Measurements from ENCODE around the gene ZNF768. TPM values are rescaled to one million over a fixed set of nuclear protein-coding genes. Genes with fewer than 3 reads are reported as not detected.

Gene ZNF768
- total and polyA plus RNA-seq, 2 of the 13 experiments (the other 11 are each of a cell fraction or from before 2014, with no cell fraction given): 26.7 to 34.4 TPM

DNA sequence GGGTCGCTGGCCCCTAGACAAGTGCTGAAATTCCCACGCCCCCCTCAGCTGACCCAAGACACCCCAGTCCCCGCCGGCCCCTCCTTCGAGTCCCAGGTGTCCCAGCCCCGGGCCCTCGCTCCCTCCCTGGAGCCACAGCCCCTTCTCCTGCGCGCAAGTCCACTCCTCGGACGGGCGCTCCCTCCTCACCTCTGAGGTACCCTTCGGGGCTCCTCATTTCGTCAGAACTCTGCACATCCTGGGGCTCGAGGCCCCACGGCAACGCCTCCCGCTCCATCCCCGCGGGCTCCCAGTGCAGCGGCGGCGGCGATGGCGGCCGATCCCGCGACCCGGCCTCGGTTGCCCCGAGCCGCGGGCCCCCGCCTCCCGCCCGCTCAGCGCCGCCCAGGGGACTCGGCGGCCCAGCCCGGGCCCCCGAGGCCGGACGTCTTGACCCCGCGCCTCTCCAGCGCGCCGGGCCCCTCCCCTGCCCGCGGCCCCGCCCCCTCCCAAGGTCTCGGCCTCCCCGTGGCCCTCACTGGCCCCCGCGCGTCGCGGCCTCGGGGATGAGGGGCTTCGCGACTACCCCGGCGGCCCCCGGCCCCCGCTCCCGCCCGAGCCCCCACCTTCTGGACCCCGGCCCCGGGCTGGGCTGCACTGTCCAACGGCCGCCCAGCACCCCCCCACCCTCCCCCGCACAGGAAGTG lies at the start of gene ZNF768 (continued):
- no peak for TF ChIP-seq ZSCAN5A (CRISPR knock-in tag; IDR thresholded peaks at IDR 0.05; ENCODE audit: borderline replicate concordance)
- no peak for TF ChIP-seq ZNF883 (CRISPR knock-in tag; IDR thresholded peaks at IDR 0.05; ENCODE audit: not compliant biosample characterization)
- TF ChIP-seq AGO2 (optimal IDR thresholded peaks at IDR 0.05; ENCODE audit: low read depth, low read length): peak; percentile 75
- TF ChIP-seq, protein P1, sequence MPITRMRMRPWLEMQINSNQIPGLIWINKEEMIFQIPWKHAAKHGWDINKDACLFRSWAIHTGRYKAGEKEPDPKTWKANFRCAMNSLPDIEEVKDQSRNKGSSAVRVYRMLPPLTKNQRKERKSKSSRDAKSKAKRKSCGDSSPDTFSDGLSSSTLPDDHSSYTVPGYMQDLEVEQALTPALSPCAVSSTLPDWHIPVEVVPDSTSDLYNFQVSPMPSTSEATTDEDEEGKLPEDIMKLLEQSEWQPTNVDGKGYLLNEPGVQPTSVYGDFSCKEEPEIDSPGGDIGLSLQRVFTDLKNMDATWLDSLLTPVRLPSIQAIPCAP (CRISPR knock-in tag; IDR thresholded peaks at IDR 0.05; ENCODE audit: low read depth): no peak
- TF ChIP-seq SMAD1 (CRISPR knock-in tag; IDR thresholded peaks at IDR 0.05; ENCODE audit: borderline replicate concordance, low read depth): no peak
- no peak for TF ChIP-seq RBM22 (optimal IDR thresholded peaks at IDR 0.05; ENCODE audit: low read length)
- TF ChIP-seq SRSF9 (IDR thresholded peaks at IDR 0.05; ENCODE audit: borderline replicate concordance, insufficient read depth, low read depth, low read length, poor library complexity, severe bottlenecking): no peak
- TF ChIP-seq, protein P2, sequence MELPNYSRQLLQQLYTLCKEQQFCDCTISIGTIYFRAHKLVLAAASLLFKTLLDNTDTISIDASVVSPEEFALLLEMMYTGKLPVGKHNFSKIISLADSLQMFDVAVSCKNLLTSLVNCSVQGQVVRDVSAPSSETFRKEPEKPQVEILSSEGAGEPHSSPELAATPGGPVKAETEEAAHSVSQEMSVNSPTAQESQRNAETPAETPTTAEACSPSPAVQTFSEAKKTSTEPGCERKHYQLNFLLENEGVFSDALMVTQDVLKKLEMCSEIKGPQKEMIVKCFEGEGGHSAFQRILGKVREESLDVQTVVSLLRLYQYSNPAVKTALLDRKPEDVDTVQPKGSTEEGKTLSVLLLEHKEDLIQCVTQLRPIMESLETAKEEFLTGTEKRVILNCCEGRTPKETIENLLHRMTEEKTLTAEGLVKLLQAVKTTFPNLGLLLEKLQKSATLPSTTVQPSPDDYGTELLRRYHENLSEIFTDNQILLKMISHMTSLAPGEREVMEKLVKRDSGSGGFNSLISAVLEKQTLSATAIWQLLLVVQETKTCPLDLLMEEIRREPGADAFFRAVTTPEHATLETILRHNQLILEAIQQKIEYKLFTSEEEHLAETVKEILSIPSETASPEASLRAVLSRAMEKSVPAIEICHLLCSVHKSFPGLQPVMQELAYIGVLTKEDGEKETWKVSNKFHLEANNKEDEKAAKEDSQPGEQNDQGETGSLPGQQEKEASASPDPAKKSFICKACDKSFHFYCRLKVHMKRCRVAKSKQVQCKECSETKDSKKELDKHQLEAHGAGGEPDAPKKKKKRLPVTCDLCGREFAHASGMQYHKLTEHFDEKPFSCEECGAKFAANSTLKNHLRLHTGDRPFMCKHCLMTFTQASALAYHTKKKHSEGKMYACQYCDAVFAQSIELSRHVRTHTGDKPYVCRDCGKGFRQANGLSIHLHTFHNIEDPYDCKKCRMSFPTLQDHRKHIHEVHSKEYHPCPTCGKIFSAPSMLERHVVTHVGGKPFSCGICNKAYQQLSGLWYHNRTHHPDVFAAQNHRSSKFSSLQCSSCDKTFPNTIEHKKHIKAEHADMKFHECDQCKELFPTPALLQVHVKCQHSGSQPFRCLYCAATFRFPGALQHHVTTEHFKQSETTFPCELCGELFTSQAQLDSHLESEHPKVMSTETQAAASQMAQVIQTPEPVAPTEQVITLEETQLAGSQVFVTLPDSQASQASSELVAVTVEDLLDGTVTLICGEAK (IDR thresholded peaks at IDR 0.05): no peak
- TF ChIP-seq, protein P2 (CRISPR knock-in tag; IDR thresholded peaks at IDR 0.05): no peak
- no peak for TF ChIP-seq ZNF10 (CRISPR knock-in tag; IDR thresholded peaks at IDR 0.05; ENCODE audit: borderline replicate concordance, low read depth)
- no peak for TF ChIP-seq SPEN (CRISPR knock-in tag; IDR thresholded peaks at IDR 0.05; ENCODE audit: low read depth)
- TF ChIP-seq PLRG1 (conservative IDR thresholded peaks at IDR 0.05): no peak
- no peak for TF ChIP-seq NBN (conservative IDR thresholded peaks at IDR 0.05)
- no peak for TF ChIP-seq EZH2 (conservative IDR thresholded peaks at IDR 0.05; ENCODE audit: low read depth, low read length)
- TF ChIP-seq NFYB (CRISPR knock-in tag; IDR thresholded peaks at IDR 0.05): no peak

All from HepG2 (cell line).